ENCODE results near the gene SGMS1.

Gene SGMS1

GRCh38 chr10:50614444-50615137, 9.2 kb downstream of the SGMS1 start:
- Histone ChIP-seq H3K36me3 (replicated peaks) (no peaks in the 10 kb centered on the region), H3K27me3 (replicated peaks) (no peaks in the 10 kb centered on the region), H3K27ac (no peak overlapping the region), H3K4me3 (ENCODE audit: low read depth, low read length) (no peak overlapping the region)
- in situ Hi-C loops (cut with HindIII; ENCODE audit: low pct_ligation_motif_present, low sequenced_read_pairs), result no loop called here
- DNase-seq, result no peak
- peak; percentile 32 for TF ChIP-seq CTCF (IDR thresholded peaks at IDR 0.05; ENCODE audit: low read depth, low read length, missing control alignments)

GRCh38 chr10:50613726-50614443, 9.9 kb downstream of the SGMS1 start:
- H3K4me3 ChIP-seq (ENCODE audit: low read depth, low read length), result no peak overlapping the region
- TF ChIP-seq CTCF (IDR thresholded peaks at IDR 0.05; ENCODE audit: low read depth, low read length, missing control alignments), result no peak
- no peaks in the 10 kb centered on the region for H3K36me3 ChIP-seq (replicated peaks)
- no peak for DNase-seq
- in situ Hi-C loops (cut with HindIII; ENCODE audit: low pct_ligation_motif_present, low sequenced_read_pairs), result no loop called here
- no peak overlapping the region for H3K27ac ChIP-seq
- H3K27me3 ChIP-seq (replicated peaks), result no peaks in the 10 kb centered on the region

- no peak overlapping the region for H3K4me3 ChIP-seq (ENCODE audit: low read depth, low read length)
- no peaks in the 10 kb centered on the region for H3K27me3 ChIP-seq (replicated peaks)
- no peak overlapping the region for H3K27ac ChIP-seq
- in situ Hi-C loops (cut with HindIII; ENCODE audit: low pct_ligation_motif_present, low sequenced_read_pairs), result no loop called here
- no peaks in the 10 kb centered on the region for H3K36me3 ChIP-seq (replicated peaks)
- DNase-seq, result no peak
- no peak for TF ChIP-seq CTCF (IDR thresholded peaks at IDR 0.05; ENCODE audit: low read depth, low read length, missing control alignments)
Observed at GRCh38 chr10:50613150-50613549, 10.6 kb downstream of the SGMS1 start.

- no peak overlapping the region for H3K4me3 ChIP-seq (ENCODE audit: low read depth, low read length)
- H3K36me3 ChIP-seq (replicated peaks), result no peaks in the 10 kb centered on the region
- H3K27me3 ChIP-seq (replicated peaks), result no peaks in the 10 kb centered on the region
- DNase-seq, result no peak
- TF ChIP-seq CTCF (IDR thresholded peaks at IDR 0.05; ENCODE audit: low read depth, low read length, missing control alignments), result no peak
- no peak overlapping the region for H3K27ac ChIP-seq
- in situ Hi-C loops (cut with HindIII; ENCODE audit: low pct_ligation_motif_present, low sequenced_read_pairs), result no loop called here
Observed at GRCh38 chr10:50610368-50610767, 13.4 kb downstream of the SGMS1 start.

- no peak for DNase-seq
- no peaks in the 10 kb centered on the region for H3K27me3 ChIP-seq (replicated peaks)
- no peak overlapping the region for H3K27ac ChIP-seq
- TF ChIP-seq CTCF (IDR thresholded peaks at IDR 0.05; ENCODE audit: low read depth, low read length, missing control alignments), result no peak
- H3K4me3 ChIP-seq (ENCODE audit: low read depth, low read length), result no peak overlapping the region
- in situ Hi-C loops (cut with HindIII; ENCODE audit: low pct_ligation_motif_present, low sequenced_read_pairs), result no loop called here
- no peaks in the 10 kb centered on the region for H3K36me3 ChIP-seq (replicated peaks)
Observed at GRCh38 chr10:50607356-50607925, 16.3 kb downstream of the SGMS1 start.

Measured in brain microvascular endothelial cell (primary cell).